SK-N-SH (cell line): ENCODE measurements around the gene PRICKLE2. TPM values are rescaled to one million over a fixed set of nuclear protein-coding genes. Genes with fewer than 3 reads are reported as not detected.

Experiments used
- CTCF ChIA-PET: fragments of 300-600, 350-600 bp; formaldehyde crosslinking; extraction: SDS; loops from one replicate; lab custom pipeline; 2021; lab: Yijun Ruan, JAX
- POLR2A ChIA-PET: fragments of 350-600 bp; sonication (Branson Sonifier 250); formaldehyde crosslinking; extraction: SDS; loops from one replicate; lab custom pipeline; 2020; ENCODE audit warnings: antibody characterized with exemption, inconsistent platforms; lab: Yijun Ruan, JAX
- DNase-seq: peaks from one replicate; pipeline ENCODE4 v3.0.0; 2012
- H2AFZ ChIP-seq: fragments of 200-600 bp; sonication (generic); 2 replicates; pipeline ENCODE4 v1.8.1; 2016; ENCODE audit warnings: antibody characterized with exemption, mild to moderate bottlenecking, low read depth
- H3F3A ChIP-seq: fragments of 200-600 bp; sonication (generic); replicated peaks from 2 replicates; pipeline ENCODE3; 2016; ENCODE audit warnings: antibody characterized with exemption, mild to moderate bottlenecking; ENCODE audit not compliant: insufficient read depth
- H3K27ac ChIP-seq, 2 experiments: fragments of 200-500 bp in 1 of 2; fragments of 200-600 bp in 1 of 2; sonication (Bioruptor generic) in 1 of 2; sonication (generic), shearing (Covaris generic) in 1 of 2; 2 replicates each; pipeline versions ENCODE4 v1.5.1 to v1.6.1; 2014 to 2016; ENCODE audit warnings: low read depth in 2 of 2, inconsistent platforms in 1 of 2, low read length in 1 of 2, mild to moderate bottlenecking in 1 of 2, mixed read lengths in 1 of 2
- H3K27me3 ChIP-seq: fragments of 200-600 bp; sonication (generic), shearing (Covaris generic); 2 replicates; pipeline ENCODE4 v1.6.1; 2016; ENCODE audit warnings: mixed run types; ENCODE audit not compliant: insufficient read depth
- H3K36me3 ChIP-seq, 2 experiments: fragments of 200-500 bp in 1 of 2; fragments of 200-600 bp in 1 of 2; sonication (Bioruptor generic) in 1 of 2; sonication (generic) in 1 of 2; replicated peaks in 1 of 2; 2 replicates each; pipeline versions ENCODE3 to v1.5.1; 2014 to 2016; ENCODE audit warnings: low read length in 1 of 2, mild to moderate bottlenecking in 1 of 2; ENCODE audit not compliant: insufficient read depth in 2 of 2, control insufficient read depth in 1 of 2
- H3K4me1 ChIP-seq, 2 experiments: fragments of 200-500 bp in 1 of 2; fragments of 200-600 bp in 1 of 2; sonication (Bioruptor generic) in 1 of 2; sonication (generic), shearing (Covaris generic) in 1 of 2; 2 replicates each; pipeline versions ENCODE4 v1.5.1 to v1.6.1; 2014 to 2016; ENCODE audit warnings: low read depth in 1 of 2, low read length in 1 of 2, mixed run types in 1 of 2; ENCODE audit not compliant: insufficient read depth in 2 of 2, control insufficient read depth in 1 of 2
- H3K4me2 ChIP-seq: fragments of 200-600 bp; sonication (generic), shearing (Covaris generic); 2 replicates; pipeline ENCODE4 v1.6.1; 2017; ENCODE audit warnings: mixed run types
- H3K4me3 ChIP-seq, 2 experiments: fragments of 200-500 bp in 1 of 2; fragments of 200-600 bp in 1 of 2; sonication (Bioruptor generic) in 1 of 2; sonication (generic), shearing (Covaris generic) in 1 of 2; 2 replicates each; pipeline versions ENCODE4 v1.5.1 to v1.8.1; 2014 to 2016; ENCODE audit warnings: low read depth in 2 of 2, inconsistent platforms in 1 of 2, low read length in 1 of 2, mild to moderate bottlenecking in 1 of 2, mixed read lengths in 1 of 2, moderate library complexity in 1 of 2
- H3K79me2 ChIP-seq: fragments of 200-600 bp; sonication (generic); 2 replicates; pipeline ENCODE4 v1.8.1; 2017; ENCODE audit warnings: mild to moderate bottlenecking; ENCODE audit not compliant: insufficient read depth
- H3K9ac ChIP-seq: fragments of 200-600 bp; sonication (generic); 2 replicates; pipeline ENCODE4 v1.6.1; 2017; ENCODE audit warnings: mixed run types
- H3K9me2 ChIP-seq: fragments of 200-600 bp; sonication (generic); 2 replicates; pipeline ENCODE4 v1.6.1; 2017; ENCODE audit warnings: mixed run types
- H3K9me3 ChIP-seq: fragments of 200-600 bp; sonication (generic); 2 replicates; pipeline ENCODE4 v1.6.1; 2017; ENCODE audit warnings: mixed run types, mild to moderate bottlenecking, moderate library complexity
- H4K20me1 ChIP-seq: fragments of 200-600 bp; sonication (generic); 2 replicates; pipeline ENCODE4 v1.6.1; 2017; ENCODE audit warnings: mild to moderate bottlenecking, mixed run types; ENCODE audit not compliant: insufficient read depth
- CTCF ChIP-seq: fragments of 200-600 bp; sonication (generic); IDR thresholded peaks from 2 replicates; pipeline ENCODE4 v1.6.1; 2017; ENCODE audit warnings: antibody characterized with exemption, mild to moderate bottlenecking, moderate library complexity
- ELF1 ChIP-seq: IDR thresholded peaks from 2 replicates; pipeline ENCODE4 v1.4.0; 2012
- EP300 ChIP-seq, 2 experiments: IDR thresholded peaks; 2 replicates each; pipeline versions ENCODE4 v1.4.0 to v1.6.1; 2012; ENCODE audit warnings: borderline replicate concordance in 1 of 2, low read depth in 1 of 2, low read length in 1 of 2
- EZH2phosphoT487 ChIP-seq: fragments of 200-600 bp; sonication (generic); IDR thresholded peaks from 2 replicates; pipeline ENCODE4 v1.6.1; 2017; ENCODE audit warnings: low read depth, mixed run types, mild to moderate bottlenecking, antibody characterized with exemption, moderate library complexity, borderline replicate concordance
- FOXJ3 ChIP-seq: sonication (generic); formaldehyde crosslinking; IDR thresholded peaks from 2 replicates; pipeline ENCODE4 v1.5.1; 2020; ENCODE audit warnings: mild to moderate bottlenecking, missing genetic modification reagents
- FOXM1 ChIP-seq: IDR thresholded peaks from 2 replicates; pipeline ENCODE4 v1.4.0; 2012; ENCODE audit warnings: low read depth, mild to moderate bottlenecking
- GATA2 ChIP-seq: sonication (generic); formaldehyde crosslinking; IDR thresholded peaks from 2 replicates; pipeline ENCODE4 v1.5.0; 2020; ENCODE audit warnings: mild to moderate bottlenecking, missing genetic modification reagents
- IRF3 ChIP-seq: fragments of 150-350 bp; IDR thresholded peaks from 2 replicates; pipeline ENCODE4 v1.6.1; 2016; ENCODE audit warnings: mild to moderate bottlenecking, low read depth, low read length
- JUND ChIP-seq: IDR thresholded peaks from 2 replicates; pipeline ENCODE4 v1.4.0; 2012
- MEF2A ChIP-seq: IDR thresholded peaks from 2 replicates; pipeline ENCODE4 v1.4.0; 2012; ENCODE audit warnings: low read depth, borderline replicate concordance
- MXI1 ChIP-seq: IDR thresholded peaks from 2 replicates; pipeline ENCODE4 v1.6.1; 2012; ENCODE audit warnings: mild to moderate bottlenecking, low read depth, low read length, improper control_type of control experiment
- NFIC ChIP-seq: IDR thresholded peaks from 2 replicates; pipeline ENCODE4 v1.4.0; 2012; ENCODE audit warnings: borderline replicate concordance
- NRF1 ChIP-seq: IDR thresholded peaks from 2 replicates; pipeline ENCODE4 v1.6.1; 2012; ENCODE audit warnings: low read depth, mild to moderate bottlenecking, low read length
- PBX3 ChIP-seq: IDR thresholded peaks from 2 replicates; pipeline ENCODE4; 2012
- RAD21 ChIP-seq: IDR thresholded peaks from 2 replicates; pipeline ENCODE4 v1.6.1; 2012; ENCODE audit warnings: mild to moderate bottlenecking, low read length
- REST ChIP-seq: IDR thresholded peaks from 2 replicates; pipeline ENCODE4 v1.6.1; 2012; ENCODE audit warnings: mild to moderate bottlenecking, low read depth, low read length, moderate library complexity
- RFX5 ChIP-seq: IDR thresholded peaks from 2 replicates; pipeline ENCODE4 v1.6.1; 2012; ENCODE audit warnings: mild to moderate bottlenecking, improper control_type of control experiment, low read length
- RXRA ChIP-seq: IDR thresholded peaks from 2 replicates; pipeline ENCODE4 v1.4.0; 2012; ENCODE audit warnings: low read depth, mild to moderate bottlenecking, borderline replicate concordance
- SIN3A ChIP-seq: IDR thresholded peaks from 2 replicates; pipeline ENCODE4 v1.6.1; 2012; ENCODE audit warnings: low read depth, mild to moderate bottlenecking, low read length, moderate library complexity, borderline replicate concordance
- SMC3 ChIP-seq: IDR thresholded peaks from 2 replicates; pipeline ENCODE4 v1.6.1; 2012; ENCODE audit warnings: low read depth, low read length, improper control_type of control experiment
- TAF1 ChIP-seq: IDR thresholded peaks from 2 replicates; pipeline ENCODE4 v1.6.1; 2012; ENCODE audit warnings: low read depth, mild to moderate bottlenecking, low read length, moderate library complexity, borderline replicate concordance
- TCF12 ChIP-seq: IDR thresholded peaks from 2 replicates; pipeline ENCODE4 v1.4.0; 2012
- TEAD4 ChIP-seq: IDR thresholded peaks from 2 replicates; pipeline ENCODE4 v1.4.0; 2012; ENCODE audit warnings: mild to moderate bottlenecking, borderline replicate concordance; ENCODE audit not compliant: insufficient read depth
- USF1 ChIP-seq: IDR thresholded peaks from 2 replicates; pipeline ENCODE4 v1.4.0; 2012; ENCODE audit warnings: low read depth, borderline replicate concordance
- YY1 ChIP-seq: IDR thresholded peaks from 2 replicates; pipeline ENCODE4 v1.4.0; 2012; ENCODE audit warnings: low read depth, mild to moderate bottlenecking
- WGBS: methylation state at CpG from one replicate; pipeline ENCODE4 v1.1.6; 2017; ENCODE audit warnings: low lambda C conversion rate; 5-methylcytosine and 5-hydroxymethylcytosine counted together
- polyA plus RNA-seq, 3 experiments: library from polyadenylated mRNA; depleted of rRNA; stranded (reverse); fragments of >200 nt; gene quantifications; 2 replicates each; pipeline ENCODE4 v1.2.3, GENCODE V29; 2012

PRICKLE2 gene
- polyA plus RNA-seq, 1 of the 3 experiments (the other 2 are of a cell fraction), result 0.67 TPM

- WGBS, result 52% methylated on average over 14 of the region's 14 CpGs
- H3K4me2 ChIP-seq, result no peak overlapping the region
- H3K36me3 ChIP-seq, result no peaks in the 10 kb centered on the region
- H3K4me1 ChIP-seq, result peaks cover 0 to 35% of the 10 kb centered on the region in 2 experiments; a peak in 2 of 4 replicates
- CTCF ChIA-PET, result interaction anchor here (0.6 to 1.9 kb wide), 12 partner anchors 11 to 258 kb away, joined by 3 to 5 read pairs (median 4); partner anchors contain the start of genes PRICKLE2 and PSMD6
- no peak overlapping the region for H3K9ac ChIP-seq
- H3F3A ChIP-seq, result peaks cover 7% of the 10 kb centered on the region
- H3K9me3 ChIP-seq, result no peaks in the 10 kb centered on the region
- H2AFZ ChIP-seq, result no peak overlapping the region
- H4K20me1 ChIP-seq, result no peaks in the 10 kb centered on the region
- peak overlapping the region; percentile 55 to 80; a peak in 3 of 4 replicates for H3K27ac ChIP-seq
- DNase-seq, result peak; percentile 74
- H3K79me2 ChIP-seq, result no peaks in the 10 kb centered on the region
- no peaks in the 10 kb centered on the region for H3K27me3 ChIP-seq
- no peaks in the 10 kb centered on the region for H3K9me2 ChIP-seq
- H3K4me3 ChIP-seq, result no peak overlapping the region
- POLR2A ChIA-PET, result interaction anchor here (1.1 kb wide), 1 partner anchor 11 kb away, joined by 5 read pairs; no protein-coding TSS in a partner anchor
- TF ChIP-seq RFX5 (no peak), JUND (no peak), EZH2phosphoT487 (no peak), IRF3 (no peak), TAF1 (no peak), MXI1 (peak; percentile 43; the same call in 1 of the 2 replicates), RXRA (no peak), PBX3 (0 out of 2 replicates have a peak, but pooled peaks have one; percentile 9), USF1 (no peak), TCF12 (peak; percentile 71), NFIC (no peak), EP300 (IDR thresholded peaks at IDR 0.05; ENCODE audit: borderline replicate concordance in 1 of 2, low read depth in 1 of 2, low read length in 1 of 2) (peak in 1 of 2 experiments; percentile 94; a peak in 2 of 4 replicates), RAD21 (peak; percentile 2; the same call in 1 of the 2 replicates), GATA2 (peak; percentile 94), NRF1 (no peak), SMC3 (no peak; the same call in 1 of the 2 replicates), ELF1 (no peak), YY1 (no peak), FOXJ3 (CRISPR knock-in tag) (peak; percentile 94), TEAD4 (0 out of 2 replicates have a peak, but pooled peaks have one; percentile 35), FOXM1 (no peak), MEF2A (no peak), REST (no peak), CTCF (no peak), SIN3A (no peak)
Measured at GRCh38 chr3:64207289-64208080, 17.8 kb downstream of the PRICKLE2 start.
